GM20431 (cell line): Measurements from ENCODE around the gene INPPL1.
"Not testable (repeated sequence)": the region's sequence is repeated elsewhere in the genome, so short reads cannot be mapped to it uniquely, and the experiment has no call there.

Experiments
- in situ Hi-C: fragments of 300-500 bp; cut with MseI, MboI; formaldehyde crosslinking; loops from one replicate; pipeline ENCODE4 v1.15.0; 2020; ENCODE audit warnings: low sequenced_read_pairs; ENCODE audit not compliant: unreplicated experiment

Gene INPPL1

GRCh38 chr11:72242141-72242540 lies 17.6 kb downstream of the INPPL1 start:
- in situ Hi-C loops, result no loop called here

DNA sequence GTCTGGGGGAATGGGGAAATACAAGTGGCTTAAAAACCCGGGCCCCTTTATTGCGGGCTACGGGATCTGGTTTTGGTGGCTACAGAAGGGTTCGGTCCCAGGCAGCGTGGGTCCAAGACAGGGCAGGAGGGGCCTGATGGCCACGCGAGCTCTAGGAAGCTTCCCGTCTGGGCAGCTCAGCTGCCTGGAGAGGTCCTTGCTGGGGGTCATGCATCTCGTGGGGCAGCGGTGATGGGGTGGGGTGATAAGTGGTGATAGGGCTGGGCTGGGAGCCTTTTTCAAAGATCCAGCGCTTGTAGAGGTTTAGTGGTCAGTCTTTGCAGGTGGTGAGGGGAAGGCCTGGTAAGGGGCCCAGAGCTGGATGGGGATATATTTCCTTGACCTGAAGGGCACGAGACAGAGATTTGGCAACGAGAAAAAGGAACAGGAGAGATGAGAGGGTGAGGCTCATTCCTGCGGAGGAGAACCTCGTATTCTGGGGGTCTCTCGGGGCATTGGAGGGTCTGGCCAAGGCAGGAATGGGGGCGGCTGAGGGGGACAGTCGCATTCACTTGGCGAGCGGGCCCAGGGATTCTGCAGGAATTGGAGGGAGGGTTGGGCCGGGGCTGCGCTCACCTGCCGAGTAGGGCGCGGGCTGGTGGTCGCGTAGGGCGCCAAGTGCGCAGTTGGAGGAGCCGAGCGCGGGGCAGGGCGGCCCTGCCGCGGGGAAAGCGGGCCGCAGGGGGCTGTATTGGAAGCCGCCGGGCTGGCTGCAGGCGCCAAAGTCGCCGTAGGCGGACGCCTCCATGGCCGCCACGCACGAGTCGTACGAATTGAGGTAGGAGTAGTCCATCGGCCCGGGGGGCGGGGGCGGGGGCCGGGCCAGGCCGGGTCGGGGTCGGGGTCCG lies 18.8 kb downstream of the INPPL1 start:
- in situ Hi-C loops, result no loop called here

GRCh38 chr11:72244060-72244360 lies 19.4 kb downstream of the INPPL1 start, which contains the start of gene PHOX2A:
Gene PHOX2A, minus strand, starts transcription at chr11:72244176. Its CDS starts 172 bp downstream, at chr11:72244004.
- in situ Hi-C loops, result no loop called here

DNA sequence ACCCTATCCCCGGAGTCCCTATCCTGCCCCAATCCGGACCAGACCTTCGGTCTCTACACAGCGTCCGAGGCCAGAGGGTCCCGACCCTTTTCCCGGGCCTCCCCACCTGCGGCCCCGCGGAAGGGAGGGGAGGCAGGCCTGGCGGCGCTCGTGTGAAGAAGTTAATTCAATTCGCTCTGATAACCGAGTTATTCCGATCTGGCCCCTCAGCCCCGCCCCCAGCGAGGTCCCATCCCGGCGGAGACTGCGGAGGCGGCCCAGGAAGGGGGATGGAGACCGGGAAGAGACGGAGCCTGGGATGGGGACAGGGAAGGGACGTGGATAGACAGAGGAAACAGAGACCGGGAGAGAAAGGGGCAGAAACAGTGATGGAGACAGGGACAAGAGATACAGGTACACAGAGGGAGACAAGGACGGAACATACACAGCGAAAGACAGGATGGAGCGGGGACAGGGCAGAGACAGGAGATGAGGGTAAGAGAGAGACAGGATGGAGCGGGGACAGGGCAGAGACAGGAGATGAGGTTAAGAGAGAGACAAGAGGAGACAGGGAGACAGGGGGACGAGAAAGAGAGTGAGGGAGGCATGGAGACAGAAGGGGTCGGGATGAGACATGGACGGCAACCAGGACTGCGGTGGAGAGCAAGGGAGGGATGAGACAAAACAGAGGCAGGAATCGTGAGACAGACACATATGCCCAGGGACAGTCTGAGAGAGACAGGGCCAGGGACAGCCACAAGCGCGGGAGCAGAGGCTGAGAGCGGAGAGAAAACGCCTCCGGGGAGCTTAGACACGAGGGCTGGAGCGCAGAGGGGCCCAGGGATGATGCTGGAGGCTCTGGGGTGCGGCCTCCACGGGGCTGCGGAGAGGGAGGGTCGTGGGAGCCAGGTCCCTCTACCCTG lies 20.0 kb downstream of the INPPL1 start:
- in situ Hi-C loops, result no loop called here

- in situ Hi-C loops, result no loop called here
Measured at GRCh38 chr11:72245263-72245816, 20.8 kb downstream of the INPPL1 start.

GRCh38 chr11:72247584-72247983 lies 23.0 kb downstream of the INPPL1 start:
- in situ Hi-C loops, result no loop called here

DNA sequence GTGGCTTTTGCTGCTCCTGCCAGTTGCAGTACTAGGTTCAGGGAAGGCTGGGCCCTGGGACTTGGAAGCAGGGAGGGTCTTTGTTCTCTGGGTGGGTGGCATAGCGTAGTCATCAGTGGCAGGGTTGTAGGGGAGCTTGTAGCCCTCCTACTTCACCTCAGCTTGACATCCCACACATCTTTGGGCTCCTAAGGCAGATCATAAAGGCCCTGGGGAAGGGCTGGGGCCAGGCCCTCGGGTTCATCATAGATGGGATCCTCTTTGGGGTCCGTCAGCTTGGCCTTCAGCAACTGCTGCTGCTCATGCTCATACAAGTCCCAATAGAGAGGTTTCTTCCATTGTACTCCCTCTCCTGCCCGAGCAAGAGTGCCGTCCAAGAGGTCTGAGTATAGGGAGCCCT lies 25.4 kb downstream of the INPPL1 start:
- in situ Hi-C loops, result no loop called here

GRCh38 chr11:72250661-72251464 lies 26.3 kb downstream of the INPPL1 start:
- in situ Hi-C loops, result no loop called here

- in situ Hi-C loops, result no loop called here
Measured at GRCh38 chr11:72251614-72252013, 27.0 kb downstream of the INPPL1 start.

DNA sequence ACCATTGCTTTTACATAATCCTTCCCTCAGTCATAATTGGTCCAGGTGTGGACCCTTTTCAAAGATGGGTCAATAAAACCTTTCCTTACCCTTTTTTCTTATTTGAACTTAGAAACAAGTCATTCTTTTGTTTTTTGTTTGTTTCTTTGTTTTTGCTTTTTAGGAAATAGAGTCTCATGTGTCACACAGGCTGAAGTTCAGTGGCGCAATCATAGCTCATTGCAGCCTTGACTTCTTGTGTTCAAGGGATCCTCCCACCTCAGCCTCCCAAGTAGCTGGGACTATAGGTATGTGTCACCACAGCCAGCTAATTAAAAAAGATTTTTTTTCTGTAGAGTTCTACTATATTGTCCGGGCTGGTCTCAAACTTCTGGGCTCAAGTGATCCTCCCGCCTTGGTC lies 28.8 kb downstream of the INPPL1 start:
- in situ Hi-C loops, result no loop called here

DNA sequence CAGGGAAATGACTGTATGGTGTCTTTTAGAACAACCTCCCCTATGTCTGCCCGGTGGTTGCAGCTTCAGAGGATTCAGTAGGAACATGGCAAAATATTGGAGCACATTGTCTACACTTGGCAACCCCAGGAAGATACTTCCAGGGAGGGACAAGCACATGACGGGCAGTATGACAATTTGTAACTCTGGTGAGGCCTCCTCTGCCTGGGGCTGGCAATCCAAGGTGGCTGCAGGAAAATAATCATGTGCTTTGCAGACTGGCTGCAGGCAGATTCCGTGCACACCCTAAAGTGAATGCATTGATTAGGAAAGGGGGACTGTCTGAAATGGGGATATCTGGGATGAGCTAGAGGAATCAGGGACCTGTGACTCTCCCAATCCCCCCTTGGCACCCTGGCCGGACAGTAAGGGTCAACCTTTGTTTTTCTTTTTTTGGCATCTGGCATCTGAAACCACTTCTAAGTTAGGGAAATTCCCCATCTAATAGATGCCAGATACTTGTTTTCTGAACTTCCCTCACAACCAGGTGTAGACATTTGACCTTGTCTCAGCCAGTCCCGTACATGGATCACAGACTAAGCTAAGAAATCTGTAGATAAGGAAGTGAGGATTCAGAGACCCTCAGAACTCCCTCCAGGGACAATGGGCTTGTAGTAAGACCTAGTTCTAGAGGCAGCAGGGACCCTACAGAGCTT lies 29.9 kb downstream of the INPPL1 start:
- in situ Hi-C loops, result no loop called here

GRCh38 chr11:72257570-72257969 lies 33.0 kb downstream of the INPPL1 start:
- in situ Hi-C loops, result no loop called here

GRCh38 chr11:72259490-72259889 lies 34.9 kb downstream of the INPPL1 start:
- in situ Hi-C loops, result no loop called here

- in situ Hi-C loops, result no loop called here
Measured at GRCh38 chr11:72260574-72260973, 36.0 kb downstream of the INPPL1 start.

DNA sequence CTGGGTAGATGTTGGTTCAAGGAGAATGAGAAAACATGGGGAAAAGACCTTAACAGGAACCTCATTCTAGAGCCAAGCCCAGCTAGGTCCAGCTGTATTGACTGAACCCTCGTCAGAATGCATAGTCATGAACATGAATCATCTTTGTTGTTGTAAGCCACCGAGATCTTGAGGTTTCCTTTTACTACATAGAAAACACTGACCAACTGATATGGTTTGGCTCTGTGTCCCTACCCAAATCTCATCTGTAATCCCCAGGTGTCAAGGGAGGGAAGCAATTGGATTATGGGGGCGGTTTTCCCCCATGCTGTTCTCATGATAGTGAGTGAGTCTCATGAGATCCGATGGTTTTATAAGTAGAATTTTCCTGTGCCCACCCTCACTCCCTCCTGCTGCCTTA lies 38.8 kb downstream of the INPPL1 start:
- in situ Hi-C loops, result no loop called here

GRCh38 chr11:72265951-72266350 lies 41.4 kb downstream of the INPPL1 start:
- in situ Hi-C loops, result no loop called here

GRCh38 chr11:72266960-72267359 lies 42.4 kb downstream of the INPPL1 start:
- in situ Hi-C loops, result not testable (repeated sequence)

DNA sequence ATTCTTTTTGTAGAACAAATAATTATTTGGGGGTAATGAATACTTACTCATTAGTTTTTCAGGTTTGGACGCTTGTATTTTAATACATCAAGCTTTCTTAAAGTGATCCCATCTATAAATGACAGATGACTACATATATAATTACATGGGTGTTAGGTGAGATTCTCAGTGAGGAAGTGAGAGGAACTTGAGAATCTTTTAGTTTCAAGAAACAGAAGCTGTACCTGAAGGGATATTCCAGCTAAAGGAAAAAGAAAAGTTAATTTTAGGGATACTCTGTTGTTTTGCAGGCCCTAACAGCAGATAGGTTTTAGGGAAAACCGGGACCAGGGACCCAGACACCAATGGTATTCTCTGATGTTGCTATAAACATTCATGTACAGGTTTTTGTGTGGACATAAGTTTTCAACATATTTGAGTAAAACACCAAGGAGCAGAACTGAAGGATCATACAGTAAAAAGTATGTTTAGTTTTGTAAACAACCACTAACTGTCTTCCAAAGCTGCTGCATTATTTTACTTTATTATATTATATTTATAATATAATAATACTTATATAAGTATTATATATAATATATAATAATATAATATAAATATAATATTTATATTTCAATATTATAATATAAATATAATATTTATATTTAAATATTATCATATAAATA lies 43.5 kb downstream of the INPPL1 start:
- in situ Hi-C loops, result no loop called here

GRCh38 chr11:72271980-72272379 lies 47.4 kb downstream of the INPPL1 start:
- in situ Hi-C loops, result no loop called here
